OCI-LY1 (cell line): ENCODE data around the gene HERPUD2.

ENCODE experiments used
- H2AFZ ChIP-seq: fragments of 200-600 bp; sonication (generic), shearing (Covaris generic); 2 replicates; pipeline ENCODE4 v1.6.0; 2014; ENCODE audit warnings: antibody characterized with exemption, mild to moderate bottlenecking, low read length
- H3F3A ChIP-seq: fragments of 200-600 bp; sonication (generic), shearing (Covaris generic); 2 replicates; pipeline ENCODE4 v1.6.0; 2014; ENCODE audit warnings: mild to moderate bottlenecking, antibody characterized with exemption, low read length, moderate library complexity; ENCODE audit not compliant: insufficient read depth
- H3K27ac ChIP-seq: fragments of 200-600 bp; sonication (generic); 2 replicates; pipeline ENCODE4 v1.5.1; 2014; ENCODE audit warnings: low read length, mixed run types, mild to moderate bottlenecking, low read depth; ENCODE audit not compliant: poor library complexity, severe bottlenecking
- H3K27me3 ChIP-seq: fragments of 200-600 bp; sonication (generic); 2 replicates; pipeline ENCODE4 v1.6.0; 2014; ENCODE audit warnings: antibody characterized with exemption, mild to moderate bottlenecking, low read length, moderate library complexity; ENCODE audit not compliant: insufficient read depth
- H3K36me3 ChIP-seq: fragments of 200-600 bp; sonication (generic); 2 replicates; pipeline ENCODE4 v1.6.1; 2014; ENCODE audit warnings: mild to moderate bottlenecking, antibody characterized with exemption, low read length, moderate library complexity, mixed read lengths; ENCODE audit not compliant: insufficient read depth
- H3K4me1 ChIP-seq: fragments of 200-600 bp; sonication (generic); 2 replicates; pipeline ENCODE4 v1.5.1; 2014; ENCODE audit warnings: mild to moderate bottlenecking, low read length, moderate library complexity; ENCODE audit not compliant: insufficient read depth, severe bottlenecking
- H3K4me2 ChIP-seq: fragments of 200-600 bp; sonication (generic), shearing (Covaris generic); 2 replicates; pipeline ENCODE4 v1.6.1; 2014; ENCODE audit warnings: low read length
- H3K4me3 ChIP-seq: fragments of 200-600 bp; sonication (generic); 2 replicates; pipeline ENCODE4 v1.5.1; 2014; ENCODE audit warnings: low read length, low read depth, mild to moderate bottlenecking, mixed read lengths; ENCODE audit not compliant: poor library complexity, severe bottlenecking
- H3K79me2 ChIP-seq: fragments of 200-600 bp; shearing (Covaris generic); 2 replicates; pipeline ENCODE4 v1.6.1; 2016; ENCODE audit warnings: mixed run types, low read length, mixed read lengths; ENCODE audit not compliant: insufficient read depth
- H3K9ac ChIP-seq: fragments of 200-600 bp; sonication (generic), shearing (Covaris generic); 2 replicates; pipeline ENCODE4 v1.6.1; 2014; ENCODE audit warnings: mild to moderate bottlenecking, low read length, mixed read lengths
- H3K9me2 ChIP-seq: fragments of 200-600 bp; sonication (generic), shearing (Covaris generic); 2 replicates; pipeline ENCODE4 v1.6.1; 2014; ENCODE audit warnings: low read depth, mild to moderate bottlenecking, low read length, mixed read lengths
- H3K9me3 ChIP-seq: fragments of 200-600 bp; shearing (Covaris generic); 2 replicates; pipeline ENCODE4 v1.6.1; 2014; ENCODE audit warnings: low read length, mixed read lengths
- H4K20me1 ChIP-seq: fragments of 200-600 bp; sonication (generic), shearing (Covaris generic); 2 replicates; pipeline ENCODE4 v1.6.0; 2016; ENCODE audit warnings: mild to moderate bottlenecking, low read length; ENCODE audit not compliant: insufficient read depth
- EZH2 ChIP-seq: fragments of 200-600 bp; sonication (generic), shearing (Covaris generic); IDR thresholded peaks from 2 replicates; pipeline ENCODE4 v1.8.0; 2017; ENCODE audit warnings: borderline replicate concordance, mixed run types, mild to moderate bottlenecking, antibody characterized with exemption, low read length, moderate library complexity, mixed read lengths
- TF ChIP-seq, protein P1 (sequence below): fragments of 200-600 bp; sonication (generic), shearing (Covaris generic); IDR thresholded peaks from 2 replicates; pipeline ENCODE4 v1.5.1; 2017; ENCODE audit warnings: mild to moderate bottlenecking, antibody characterized with exemption, low read length, moderate library complexity, mixed read lengths

The HERPUD2 gene

DNA sequence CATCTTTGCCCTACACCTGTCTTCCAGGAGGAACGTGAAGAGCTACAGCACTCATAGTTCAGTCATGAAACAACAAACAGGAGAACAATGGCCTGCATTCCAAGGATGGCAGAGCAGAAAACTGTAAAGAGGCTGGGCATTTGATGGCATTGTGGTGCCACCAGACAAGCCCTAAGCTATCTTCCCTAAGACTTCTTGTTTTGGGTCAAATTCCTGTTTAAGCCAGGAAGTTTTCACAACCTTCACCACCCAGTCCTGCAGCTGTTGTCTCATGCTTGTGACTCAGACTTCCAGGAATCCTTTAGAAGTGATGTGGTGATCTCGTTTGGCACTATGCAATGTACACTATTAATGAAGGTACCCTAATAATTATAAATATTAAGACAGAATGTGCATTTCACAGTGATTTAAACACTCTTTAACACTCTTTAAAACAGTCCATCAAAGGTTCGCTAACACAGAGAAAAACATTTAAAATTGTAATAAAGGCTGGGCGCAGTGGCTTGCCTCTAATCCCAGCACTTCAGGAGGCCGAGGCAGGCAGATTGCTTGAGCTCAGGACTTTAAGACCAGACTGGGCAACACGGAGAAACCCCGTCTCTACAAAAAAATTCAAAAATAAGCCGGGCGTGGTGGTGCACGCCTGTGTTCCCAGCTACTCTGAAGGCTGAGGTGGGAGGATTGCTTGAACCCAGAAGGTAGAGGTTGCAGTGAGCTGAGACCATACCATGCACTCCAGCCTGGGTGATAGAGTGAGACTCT is 2.7 kb upstream of the HERPUD2 start:
- no peak overlapping the region for H3K27ac ChIP-seq
- TF ChIP-seq, protein P1, sequence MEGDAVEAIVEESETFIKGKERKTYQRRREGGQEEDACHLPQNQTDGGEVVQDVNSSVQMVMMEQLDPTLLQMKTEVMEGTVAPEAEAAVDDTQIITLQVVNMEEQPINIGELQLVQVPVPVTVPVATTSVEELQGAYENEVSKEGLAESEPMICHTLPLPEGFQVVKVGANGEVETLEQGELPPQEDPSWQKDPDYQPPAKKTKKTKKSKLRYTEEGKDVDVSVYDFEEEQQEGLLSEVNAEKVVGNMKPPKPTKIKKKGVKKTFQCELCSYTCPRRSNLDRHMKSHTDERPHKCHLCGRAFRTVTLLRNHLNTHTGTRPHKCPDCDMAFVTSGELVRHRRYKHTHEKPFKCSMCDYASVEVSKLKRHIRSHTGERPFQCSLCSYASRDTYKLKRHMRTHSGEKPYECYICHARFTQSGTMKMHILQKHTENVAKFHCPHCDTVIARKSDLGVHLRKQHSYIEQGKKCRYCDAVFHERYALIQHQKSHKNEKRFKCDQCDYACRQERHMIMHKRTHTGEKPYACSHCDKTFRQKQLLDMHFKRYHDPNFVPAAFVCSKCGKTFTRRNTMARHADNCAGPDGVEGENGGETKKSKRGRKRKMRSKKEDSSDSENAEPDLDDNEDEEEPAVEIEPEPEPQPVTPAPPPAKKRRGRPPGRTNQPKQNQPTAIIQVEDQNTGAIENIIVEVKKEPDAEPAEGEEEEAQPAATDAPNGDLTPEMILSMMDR: no peak
- TF ChIP-seq EZH2: no peak
- peaks cover 27% of the 10 kb centered on the region for H3K4me1 ChIP-seq
- H3K36me3 ChIP-seq: peaks cover 12% of the 10 kb centered on the region
- no peaks in the 10 kb centered on the region for H4K20me1 ChIP-seq
- H3K9me3 ChIP-seq: no peaks in the 10 kb centered on the region
- no peaks in the 10 kb centered on the region for H3K27me3 ChIP-seq
- H3K9ac ChIP-seq: no peak overlapping the region
- peaks cover 6% of the 10 kb centered on the region; the same call in 1 of the 2 replicates for H3K79me2 ChIP-seq
- H3K4me3 ChIP-seq: no peak overlapping the region
- H2AFZ ChIP-seq: no peak overlapping the region
- H3F3A ChIP-seq: peaks cover 6% of the 10 kb centered on the region; the same call in 1 of the 2 replicates
- no peaks in the 10 kb centered on the region for H3K9me2 ChIP-seq
- no peak overlapping the region for H3K4me2 ChIP-seq

DNA sequence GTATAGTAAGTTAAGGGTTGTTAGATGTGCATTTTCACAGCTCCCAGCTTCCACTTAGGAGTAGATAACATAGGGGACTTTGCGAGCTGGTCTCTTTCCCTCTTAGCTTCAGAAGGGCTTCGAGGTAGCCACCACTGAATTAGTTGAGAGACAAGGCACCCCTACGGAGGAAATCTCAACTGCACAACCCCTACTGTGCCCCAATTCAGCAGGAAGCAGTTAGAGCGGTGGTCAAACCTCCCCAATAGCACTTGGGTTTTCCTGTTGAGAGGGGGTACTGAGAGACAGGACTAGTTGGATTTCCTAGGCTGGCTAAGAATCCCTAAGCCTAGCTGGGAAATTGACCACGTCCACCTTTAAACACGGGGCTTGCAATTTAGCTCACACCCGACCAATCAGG is 1.1 kb upstream of the HERPUD2 start:
- peaks cover 43% of the 10 kb centered on the region for H3K4me1 ChIP-seq
- H3F3A ChIP-seq: peaks cover 9% of the 10 kb centered on the region; the same call in 1 of the 2 replicates
- peak overlapping the region; percentile 93 for H3K4me3 ChIP-seq
- peaks cover 15% of the 10 kb centered on the region; the same call in 1 of the 2 replicates for H3K79me2 ChIP-seq
- H3K36me3 ChIP-seq: peaks cover 12% of the 10 kb centered on the region
- no peaks in the 10 kb centered on the region for H3K9me2 ChIP-seq
- H3K9ac ChIP-seq: peak overlapping the region; percentile 97
- no peaks in the 10 kb centered on the region for H3K27me3 ChIP-seq
- no peak for TF ChIP-seq EZH2
- TF ChIP-seq, protein P1: no peak
- no peaks in the 10 kb centered on the region for H4K20me1 ChIP-seq
- no peak overlapping the region for H3K27ac ChIP-seq
- H2AFZ ChIP-seq: no peak overlapping the region
- H3K9me3 ChIP-seq: no peaks in the 10 kb centered on the region
- peak overlapping the region; percentile 93 for H3K4me2 ChIP-seq

DNA sequence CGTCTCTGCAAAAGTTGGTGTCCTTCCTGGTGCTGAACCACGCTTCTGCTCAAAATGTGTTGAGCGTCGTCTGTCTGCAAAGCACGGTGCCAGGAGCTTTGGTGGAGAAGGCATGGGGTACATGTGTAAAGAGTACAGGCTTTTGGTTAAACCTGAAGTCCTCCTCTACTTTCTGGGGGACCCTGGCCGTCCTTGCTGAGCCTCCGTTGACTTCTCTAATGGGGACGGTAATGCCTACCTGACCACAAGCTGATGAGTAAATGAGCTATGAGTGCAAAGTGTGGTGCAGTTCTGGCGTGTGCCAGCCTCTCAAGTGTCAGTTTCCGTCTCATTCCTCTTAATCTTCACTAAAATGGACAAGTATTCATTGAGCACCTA is 527 bp upstream of the HERPUD2 start:
- Histone ChIP-seq H3K4me1 (peaks cover 48% of the 10 kb centered on the region), H3K4me2 (peak overlapping the region; percentile 93), H3K9ac (peak overlapping the region; percentile 97), H3K9me3 (no peaks in the 10 kb centered on the region), H3K79me2 (peaks cover 19% of the 10 kb centered on the region; the same call in 1 of the 2 replicates), H3F3A (peaks cover 9% of the 10 kb centered on the region; the same call in 1 of the 2 replicates), H3K27me3 (no peaks in the 10 kb centered on the region), H3K9me2 (no peaks in the 10 kb centered on the region), H2AFZ (peak overlapping the region; percentile 38; the same call in 1 of the 2 replicates), H3K4me3 (peak overlapping the region; percentile 93), H3K27ac (peak overlapping the region; percentile 26), H3K36me3 (peaks cover 12% of the 10 kb centered on the region), H4K20me1 (no peaks in the 10 kb centered on the region)
- TF ChIP-seq, protein P1: no peak
- no peak for TF ChIP-seq EZH2
